Kidney capillary endothelial cell (primary cell): ENCODE data around the gene MYO3B.
"Not testable (repeated sequence)": the region's sequence is repeated elsewhere in the genome, so short reads cannot be mapped to it uniquely, and the experiment has no call there.

ENCODE experiments used
- DNase-seq: peaks from one replicate; pipeline ENCODE4 v3.0.0-alpha.2; 2018; ENCODE audit warnings: low spot score

The MYO3B gene

DNA sequence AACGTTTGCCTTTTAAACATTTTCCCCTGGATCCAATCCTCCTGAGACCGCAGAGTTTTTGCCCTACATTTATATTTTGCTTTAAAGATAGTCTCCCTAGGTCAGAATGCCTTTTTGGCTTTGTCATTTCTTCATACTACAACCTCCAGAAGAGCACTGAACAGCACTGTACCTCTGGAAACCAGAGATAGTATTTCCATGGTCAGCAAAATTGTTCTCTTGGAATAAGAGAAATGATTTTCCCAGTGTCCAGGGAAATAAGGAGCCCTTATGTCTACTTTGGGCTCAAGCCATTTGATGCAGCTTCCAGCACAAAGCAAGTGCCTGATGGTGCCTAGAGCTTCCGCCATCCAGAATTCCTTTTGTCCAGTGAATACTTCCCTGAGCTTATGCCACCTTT lies 461.7 kb downstream of the MYO3B start:
- DNase-seq: no peak

DNA sequence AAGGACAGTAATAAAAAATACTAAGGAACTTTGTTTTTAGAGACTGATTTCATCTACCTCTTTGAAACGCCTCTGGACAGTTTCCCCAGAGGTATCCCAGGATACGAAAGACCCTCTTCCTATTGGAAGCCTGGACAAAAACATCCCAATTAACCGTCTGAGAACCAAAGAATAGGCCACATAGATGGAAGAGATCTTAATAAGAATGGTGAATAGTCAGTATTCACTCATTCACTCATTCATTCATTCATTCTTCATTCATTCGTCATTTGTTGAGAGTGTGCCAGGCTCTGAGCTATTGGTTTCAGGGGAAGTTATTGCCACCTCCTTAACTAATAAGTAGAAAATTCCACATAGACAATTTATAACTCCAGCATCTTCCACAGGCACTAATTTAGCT lies 464.0 kb downstream of the MYO3B start:
- DNase-seq: no peak

DNA sequence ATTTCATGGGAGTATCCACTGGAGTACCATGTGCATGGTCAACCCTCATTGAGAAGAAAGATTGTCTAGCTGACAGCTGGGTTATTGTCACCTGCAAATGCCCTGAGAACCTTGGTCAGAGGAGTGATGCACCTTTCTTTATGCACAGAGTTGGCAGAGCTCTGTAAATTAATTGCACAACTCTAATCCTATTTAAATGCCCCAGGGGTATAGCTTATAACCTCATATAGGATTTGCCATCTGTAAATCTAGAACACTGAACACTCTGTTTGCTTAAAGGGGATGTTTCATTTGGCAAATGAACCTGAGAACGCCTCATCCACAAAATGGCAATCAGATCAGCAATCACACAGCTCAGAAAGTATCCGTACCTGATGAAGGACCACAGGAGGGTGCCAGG lies 465.4 kb downstream of the MYO3B start:
- DNase-seq: no peak

DNA sequence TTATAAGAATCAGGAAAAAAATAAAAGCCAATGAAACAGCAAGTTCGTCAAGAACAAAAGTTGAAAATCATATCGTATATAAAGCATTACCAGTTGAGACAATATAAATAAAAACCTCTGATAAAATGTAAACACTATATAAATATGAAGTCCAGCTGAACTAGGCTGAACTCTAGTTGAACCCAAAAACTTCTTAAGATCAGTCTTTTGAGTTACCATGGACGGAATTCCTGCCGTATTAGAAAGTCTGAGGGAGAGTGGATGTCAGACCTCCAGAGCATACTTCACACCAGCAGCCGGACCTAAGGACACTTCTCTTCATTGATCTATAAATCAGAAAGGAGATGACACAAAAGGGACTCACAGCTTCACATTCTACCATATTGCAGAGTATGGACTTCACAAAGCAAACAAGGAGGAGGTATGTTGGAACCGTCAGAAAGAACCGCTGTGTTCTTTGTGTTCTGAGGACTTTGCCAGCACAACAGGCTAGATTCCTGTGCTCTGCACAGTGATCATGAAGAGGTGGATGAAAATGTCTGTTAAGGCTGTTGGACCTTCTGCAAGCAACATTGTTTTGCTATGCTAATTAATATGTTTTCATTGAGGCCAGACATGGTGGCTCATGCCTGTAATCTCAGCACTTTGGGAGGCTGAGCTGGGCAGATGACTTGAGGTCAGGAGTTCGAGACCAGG lies 469.9 kb downstream of the MYO3B start:
- no peak for DNase-seq

DNA sequence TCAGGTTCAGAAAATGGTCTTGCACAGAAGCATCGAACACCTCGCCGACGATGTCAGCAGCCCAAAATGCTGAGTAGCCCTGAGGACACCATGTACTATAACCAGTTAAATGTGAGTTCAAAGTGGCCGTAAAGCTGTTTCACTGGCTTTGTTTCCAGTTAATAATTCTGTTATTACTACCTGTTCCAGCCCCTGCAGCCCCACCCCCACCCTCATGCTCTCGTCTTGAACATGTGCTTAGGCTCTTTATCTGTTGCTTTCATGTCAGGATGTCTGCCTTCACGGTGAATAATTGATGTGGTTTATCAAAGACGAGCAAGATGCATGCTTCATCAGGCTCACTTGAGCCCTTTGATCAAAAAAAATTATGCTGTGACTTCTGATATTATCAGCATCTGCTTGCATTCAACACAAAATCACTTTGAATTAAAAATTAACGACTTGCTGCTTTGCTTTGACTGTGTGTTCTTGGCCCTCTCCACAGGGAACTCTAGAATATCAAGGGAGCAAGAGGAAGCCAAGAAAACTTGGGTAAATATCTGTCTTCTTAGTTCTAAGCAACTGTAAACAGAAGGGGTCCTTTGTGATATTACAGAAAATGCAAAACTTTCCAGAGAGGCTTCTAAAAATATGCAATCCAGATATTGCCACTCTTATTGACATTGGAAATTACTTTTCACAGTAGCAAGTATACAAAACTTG lies 473.8 kb downstream of the MYO3B start:
- DNase-seq: no peak

DNA sequence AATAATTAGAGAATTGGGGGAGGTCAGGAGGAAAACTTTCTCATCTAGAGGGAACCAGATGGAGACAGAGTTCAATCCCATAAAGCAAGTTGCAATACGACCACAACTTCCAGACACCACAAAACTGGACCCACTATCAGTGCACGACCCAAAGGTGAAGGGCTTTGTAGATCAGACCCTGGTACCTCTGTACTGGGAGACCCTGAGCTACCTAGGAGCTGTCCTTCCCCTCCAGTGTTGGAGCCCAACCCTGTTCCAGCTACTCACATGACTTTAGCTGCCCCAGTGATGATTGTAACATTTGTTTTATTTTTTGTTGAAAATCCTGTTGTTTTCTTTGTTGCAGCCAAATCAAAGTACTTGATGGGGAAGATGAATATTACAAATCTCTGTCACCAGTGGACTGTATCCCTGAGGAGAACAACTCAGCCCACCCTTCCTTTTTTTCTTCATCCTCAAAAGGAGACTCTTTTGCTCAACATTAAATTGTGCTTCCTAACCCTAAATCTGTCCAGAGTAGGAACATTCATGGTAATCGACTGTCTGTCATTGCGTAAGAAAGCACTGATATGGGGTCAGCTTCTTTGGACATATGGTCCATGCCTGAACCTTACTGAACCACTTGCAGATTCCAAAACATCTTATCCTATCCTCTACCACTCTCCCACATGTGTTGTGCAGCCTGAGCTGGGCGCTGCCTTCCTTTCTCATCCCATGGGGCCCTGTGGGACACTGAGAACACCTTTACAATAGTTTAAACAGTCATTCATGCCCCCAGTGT lies 474.9 kb downstream of the MYO3B start:
- DNase-seq: no peak

DNA sequence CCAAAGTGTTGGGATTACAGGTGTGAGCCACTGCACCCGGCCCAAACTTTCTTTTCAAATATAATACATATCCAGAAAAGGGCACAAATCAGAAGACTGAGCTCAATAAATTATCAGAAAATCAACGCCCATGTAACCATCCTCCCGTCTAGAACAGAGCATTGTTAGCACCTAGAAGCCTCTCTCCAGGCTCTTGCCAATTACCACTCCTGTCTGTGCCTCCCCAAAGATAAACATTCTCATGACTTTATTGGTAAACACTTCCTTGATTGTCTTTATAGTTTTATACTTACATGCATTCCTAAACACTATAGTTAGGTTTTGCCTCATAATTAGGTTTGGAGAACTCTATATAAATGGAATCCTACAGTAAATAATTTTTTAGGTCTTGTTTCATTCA lies 478.7 kb downstream of the MYO3B start:
- DNase-seq: no peak

DNA sequence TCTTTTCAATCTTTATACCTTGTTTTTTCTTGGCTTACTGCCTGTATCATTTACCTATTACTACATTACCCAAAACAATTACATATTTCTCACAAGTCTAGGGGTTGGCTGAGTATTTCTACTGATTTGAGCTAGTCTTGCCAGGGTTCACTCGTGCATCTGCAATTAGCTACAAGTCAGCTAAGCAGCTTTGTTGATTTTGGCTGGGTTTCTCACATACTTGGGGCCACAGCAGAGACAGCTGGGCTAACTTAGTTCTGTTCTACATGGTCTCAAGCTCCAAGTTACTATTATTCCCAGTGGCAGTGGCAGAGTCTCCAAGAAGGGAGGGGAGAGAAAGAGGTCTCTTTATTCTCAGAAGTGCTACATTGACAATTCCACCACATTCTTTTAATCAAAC lies 482.5 kb downstream of the MYO3B start:
- DNase-seq: no peak

DNA sequence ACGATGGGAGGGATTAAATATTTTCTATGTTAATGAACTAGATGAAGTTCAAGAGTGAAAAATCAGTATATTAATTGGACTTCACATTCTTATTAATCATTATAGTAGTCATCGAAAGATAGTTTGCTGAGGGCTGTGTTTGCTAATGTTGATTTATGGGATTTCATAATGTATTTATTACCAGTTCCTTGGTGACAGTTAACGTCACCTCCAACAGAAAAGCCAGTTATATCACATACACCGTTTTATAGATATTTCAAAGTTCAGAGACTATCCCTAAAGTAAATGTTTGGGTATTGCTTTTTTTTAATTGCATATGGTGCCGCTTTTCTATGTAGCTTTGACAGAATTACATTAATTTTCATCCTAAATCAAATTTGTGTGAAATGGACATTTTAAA lies 487.8 kb downstream of the MYO3B start:
- no peak for DNase-seq

DNA sequence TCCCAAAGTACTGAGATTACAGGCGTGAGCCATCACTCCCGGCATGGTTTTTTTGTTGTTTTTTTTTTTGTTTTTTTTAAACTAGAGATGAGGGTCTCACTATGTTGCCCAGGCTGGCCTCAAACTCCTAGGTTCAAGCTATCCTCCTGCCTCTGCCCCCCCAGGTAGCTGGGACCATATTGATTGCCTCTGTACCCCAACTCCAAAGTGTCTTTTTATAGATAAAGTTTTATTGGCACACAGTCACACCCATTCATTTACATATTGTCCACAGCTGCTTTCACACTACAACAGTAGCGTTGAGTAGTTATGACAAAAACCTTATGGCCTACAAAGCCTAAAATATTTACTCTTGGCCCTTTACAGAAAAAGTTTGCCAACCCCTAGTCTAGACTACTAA lies 492.0 kb downstream of the MYO3B start:
- no peak for DNase-seq

DNA sequence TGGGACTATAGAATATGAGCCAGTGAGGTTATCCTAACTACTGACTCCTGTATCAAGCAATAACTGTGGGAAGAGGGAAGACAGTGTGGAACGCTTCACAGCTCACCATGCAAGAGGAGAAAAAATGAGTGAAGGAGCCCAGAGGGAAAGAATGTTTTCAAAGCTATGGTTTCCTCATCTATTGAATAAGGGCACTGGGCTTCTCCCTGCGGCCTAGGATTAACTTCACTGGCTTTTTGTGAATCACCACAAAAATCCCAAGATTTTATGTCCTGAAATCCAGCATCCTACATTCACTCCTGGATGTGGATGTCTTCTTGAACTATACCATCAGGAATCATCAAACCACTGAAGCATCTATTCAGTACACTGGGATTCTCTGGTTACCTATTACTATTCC lies 492.7 kb downstream of the MYO3B start:
- DNase-seq: no peak

DNA sequence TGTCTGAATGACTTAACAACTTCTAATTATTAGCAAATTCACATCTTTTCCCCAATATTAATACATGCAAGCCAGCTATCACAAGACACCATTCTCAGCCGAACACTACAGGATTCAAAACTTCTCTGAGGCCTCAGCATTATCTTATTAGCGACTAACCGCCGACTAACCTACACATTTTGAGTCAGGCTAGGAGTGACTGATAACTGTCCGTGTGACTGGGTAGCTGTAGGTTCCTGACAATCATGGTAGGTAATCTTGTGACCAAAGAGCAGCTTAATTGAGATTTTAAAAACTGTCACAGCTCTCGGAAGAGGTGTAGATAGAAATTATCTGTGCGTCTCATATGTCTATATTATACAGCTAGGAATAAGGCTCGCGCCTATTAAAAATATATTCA lies 493.1 kb downstream of the MYO3B start:
- no peak for DNase-seq

DNA sequence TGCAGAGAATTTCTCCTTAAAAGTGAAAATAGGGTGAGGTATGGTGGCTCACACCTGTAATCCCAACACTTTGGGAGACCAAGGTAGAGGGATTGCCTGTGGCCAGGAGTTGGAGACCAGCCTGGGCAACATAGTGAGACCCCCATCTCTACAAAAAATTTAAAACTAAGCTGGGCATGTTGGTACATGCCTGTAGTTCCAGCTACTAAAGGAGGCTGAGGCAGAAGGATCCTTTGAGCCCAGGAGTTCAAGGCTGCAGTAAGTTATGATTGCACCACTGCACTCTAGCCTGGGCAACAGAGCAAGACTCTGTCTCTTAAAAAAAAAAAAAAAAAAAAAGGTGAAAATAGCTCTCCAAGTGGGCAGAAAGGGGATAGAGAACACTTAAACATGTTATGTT lies 496.3 kb downstream of the MYO3B start:
- DNase-seq: not testable (repeated sequence)

DNA sequence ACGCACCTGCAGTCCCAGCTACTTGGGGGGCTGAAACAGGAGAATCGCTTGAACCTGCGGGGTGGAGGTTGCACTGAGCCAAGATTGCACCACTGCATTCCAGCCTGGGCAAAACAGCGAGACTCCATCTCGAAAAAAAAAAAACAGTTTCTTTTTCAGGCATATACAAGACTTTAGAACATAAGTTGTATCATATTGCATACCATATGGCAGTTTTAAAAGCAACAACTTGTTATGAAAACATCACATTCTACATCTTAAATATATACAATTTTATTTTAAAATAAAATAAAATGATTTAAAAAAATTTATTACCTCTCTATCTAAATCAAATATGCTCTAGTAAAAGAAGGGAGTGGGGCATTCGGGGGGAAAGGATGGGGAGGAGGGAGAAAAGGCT lies 497.8 kb downstream of the MYO3B start:
- DNase-seq: no peak

DNA sequence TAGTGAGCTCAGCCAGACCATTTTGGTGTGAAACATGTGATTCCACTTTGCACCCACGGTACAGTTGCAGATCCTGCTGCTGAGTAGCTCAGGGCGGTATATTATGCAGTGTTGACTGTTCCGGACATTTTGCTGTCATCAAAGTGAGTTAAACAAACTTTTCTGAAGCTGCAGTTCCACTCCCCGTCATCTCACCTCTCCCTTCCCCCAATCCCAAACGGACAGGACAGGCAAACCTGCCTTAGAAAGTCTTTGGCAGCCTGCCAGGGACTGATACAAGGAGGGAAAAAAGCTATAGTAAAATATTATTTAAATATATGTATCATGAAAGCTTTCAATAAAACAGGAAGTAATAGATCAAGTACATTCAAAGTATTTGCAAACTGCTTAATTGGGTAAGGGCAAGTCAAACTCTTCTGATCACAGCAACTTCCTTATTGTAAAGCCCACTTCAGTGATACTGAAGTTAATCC lies 501.7 kb downstream of the MYO3B start:
- no peak for DNase-seq

DNA sequence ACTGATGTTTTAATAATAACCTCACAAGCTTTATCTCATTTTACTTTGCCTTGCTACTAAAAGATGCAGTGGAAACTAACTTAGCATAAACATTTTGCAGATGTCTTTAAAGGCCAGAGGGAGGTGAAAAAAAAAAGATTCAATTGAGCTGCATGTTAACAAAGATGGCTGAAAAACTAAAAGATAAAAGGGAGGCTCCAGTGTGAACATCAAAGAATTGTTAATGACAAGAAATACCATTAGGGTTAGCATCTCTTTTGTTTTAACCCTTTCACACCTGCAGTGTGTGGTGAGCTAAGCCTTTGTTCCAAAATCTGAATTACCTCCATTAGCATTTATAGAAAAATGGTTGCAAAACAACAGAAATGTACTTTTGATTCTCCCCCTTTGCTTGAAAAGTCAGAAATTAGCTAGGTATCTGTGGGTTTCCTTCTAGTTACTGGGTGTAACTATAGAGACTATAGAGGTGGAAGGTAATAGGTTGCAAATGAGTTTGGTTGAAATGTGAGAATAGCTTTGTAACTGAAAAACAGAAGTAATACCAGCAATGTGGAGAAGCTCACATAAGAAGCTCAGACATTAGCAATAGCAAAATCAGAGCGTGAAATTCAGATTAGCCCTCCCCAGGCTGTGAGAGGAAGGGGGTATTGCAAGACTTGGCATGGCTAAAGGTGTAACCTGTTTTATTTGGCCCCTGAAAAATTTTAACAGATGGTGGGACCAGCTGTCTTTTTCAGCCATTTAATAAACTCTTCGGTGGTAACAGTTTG lies 502.4 kb downstream of the MYO3B start:
- DNase-seq: no peak

DNA sequence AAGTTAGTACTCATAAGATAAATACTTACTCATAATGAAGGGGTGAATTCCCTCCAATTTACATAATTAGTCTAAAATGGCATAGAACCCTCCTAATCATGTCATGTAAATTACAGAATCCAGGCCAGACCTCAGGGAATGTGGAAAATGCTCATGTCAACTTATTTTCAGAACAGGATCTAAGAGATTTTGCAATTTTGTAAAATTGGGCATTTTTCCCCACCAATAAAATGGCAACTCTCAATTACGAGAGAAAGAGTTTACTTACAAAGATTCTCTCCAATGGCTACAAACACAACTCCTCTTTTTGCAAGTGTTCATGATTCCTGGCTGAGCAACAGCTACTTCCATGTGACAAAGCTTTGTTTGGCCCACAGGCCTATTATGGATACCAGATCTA lies 503.4 kb downstream of the MYO3B start:
- no peak for DNase-seq

DNA sequence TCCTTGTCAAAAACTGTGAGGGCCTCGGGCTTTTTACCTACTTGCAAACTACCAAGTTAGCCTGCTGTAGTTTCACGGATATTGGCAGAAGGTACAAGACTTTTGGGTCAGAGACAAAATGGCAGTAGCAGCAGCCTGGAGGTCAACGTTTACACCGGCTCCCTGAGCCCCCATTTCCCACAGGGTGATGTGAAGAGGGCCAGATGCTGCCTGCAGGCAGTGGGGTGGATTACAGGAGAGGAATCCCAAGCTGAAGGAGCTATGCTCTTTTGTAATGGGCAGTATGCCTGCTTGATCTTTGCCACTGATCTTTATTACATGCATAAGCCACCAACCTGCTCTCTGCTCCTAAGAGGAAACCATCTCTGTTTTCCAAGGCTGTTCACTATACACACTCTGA lies 507.6 kb downstream of the MYO3B start:
- DNase-seq: no peak

DNA sequence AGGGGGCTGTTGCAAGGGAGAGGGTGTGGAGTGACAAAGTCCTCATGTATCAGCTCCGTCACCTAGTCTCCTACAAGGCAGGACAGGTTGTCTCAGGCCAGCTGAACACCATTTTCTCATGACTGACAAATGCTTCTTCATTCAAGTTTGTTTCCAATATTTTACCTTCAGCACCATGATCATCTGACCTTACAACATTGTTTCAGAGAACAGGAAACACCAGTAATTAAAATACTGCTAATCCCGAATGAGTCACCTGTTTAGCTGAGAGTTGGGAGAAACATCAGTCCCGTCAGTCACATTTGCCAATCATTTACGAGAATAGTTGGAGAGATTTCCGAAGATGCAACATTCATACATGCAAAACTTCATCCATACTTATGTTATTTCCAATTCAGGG lies 511.5 kb downstream of the MYO3B start:
- no peak for DNase-seq

DNA sequence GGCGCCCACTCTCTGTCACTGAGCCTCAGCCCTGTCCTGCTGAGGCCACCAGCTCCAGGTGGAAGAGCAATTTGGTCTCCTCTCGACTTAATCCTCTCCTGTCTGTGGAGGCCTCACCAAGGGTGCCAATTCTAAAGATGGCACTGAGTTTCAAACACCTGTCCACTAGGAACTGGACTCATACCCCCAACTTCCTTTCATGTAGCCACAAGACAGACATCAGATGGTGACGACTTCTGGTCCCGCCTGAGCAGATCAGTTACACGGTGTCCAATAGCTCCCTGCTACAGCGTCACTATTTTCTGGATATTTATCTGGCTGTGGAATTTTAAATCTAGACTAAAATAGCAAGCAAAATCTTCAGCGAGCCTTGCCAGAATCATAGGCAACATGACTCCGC lies 512.7 kb downstream of the MYO3B start:
- DNase-seq: no peak

DNA sequence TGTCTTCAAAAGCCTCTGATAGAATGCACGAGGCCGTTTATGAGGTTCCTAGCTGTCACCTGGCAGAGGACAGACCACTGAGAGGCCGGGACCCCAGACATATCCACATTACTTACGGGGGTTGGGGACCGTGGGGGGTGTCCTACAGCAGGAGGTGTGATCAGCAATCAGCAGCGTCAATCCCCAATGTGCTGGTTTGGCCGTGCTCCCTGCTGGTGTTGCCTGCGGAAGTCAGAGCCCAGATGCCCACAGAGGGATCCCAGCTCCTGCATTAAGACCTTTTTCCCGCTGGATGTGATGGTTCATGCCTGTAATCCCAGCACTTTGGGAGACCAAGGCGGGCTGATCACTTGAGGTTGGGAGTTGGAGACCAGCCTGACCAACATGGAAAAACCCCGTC lies 516.4 kb downstream of the MYO3B start:
- DNase-seq: no peak
